ENCODE measurements around the gene KMT5C.
"Not testable (repeated sequence)": the region's sequence is repeated elsewhere in the genome, so short reads cannot be mapped to it uniquely, and the experiment has no call there.

Gene KMT5C

DNA sequence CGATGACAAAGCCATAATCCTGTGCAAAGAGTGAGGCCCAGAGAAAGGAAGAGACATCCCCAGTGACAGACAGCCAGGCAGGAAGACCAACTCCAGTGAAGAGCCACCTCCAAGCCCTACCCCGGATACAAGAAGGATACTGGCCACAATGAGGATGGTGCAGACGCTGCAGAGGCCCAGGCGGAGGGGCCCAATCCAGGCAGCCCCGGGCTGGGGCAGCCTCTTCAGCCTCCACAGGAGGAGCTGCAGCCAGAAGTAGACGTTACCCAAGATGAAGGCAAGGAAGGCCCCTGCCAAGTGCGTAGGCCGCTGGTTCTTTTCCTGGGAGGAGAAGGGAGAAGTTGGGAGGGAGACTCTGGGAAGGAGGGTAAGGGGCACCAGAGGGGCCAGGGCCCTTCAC lies 23.0 kb upstream of the KMT5C start:
- no peak for DNase-seq (ENCODE audit: low read depth)

DNA sequence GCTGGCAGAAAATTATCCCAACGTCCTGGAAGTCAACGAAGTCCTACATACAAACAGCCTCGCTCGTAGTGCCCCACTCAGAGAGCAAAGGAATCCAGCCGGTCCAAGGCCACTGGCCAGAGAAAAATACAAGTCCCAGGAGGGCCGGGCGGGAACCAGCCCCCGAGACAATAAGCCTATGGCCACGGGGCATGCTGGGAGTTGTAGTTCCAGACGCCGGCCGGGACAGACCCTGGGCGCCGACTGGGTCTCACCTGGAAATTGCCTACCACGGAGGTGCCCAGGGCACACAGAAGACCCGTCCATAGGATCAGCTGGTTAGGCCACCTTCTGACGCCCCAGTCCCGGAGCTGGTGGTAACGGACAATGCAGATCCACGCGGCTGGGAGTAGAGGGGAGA lies 19.9 kb upstream of the KMT5C start:
- no peak for DNase-seq (ENCODE audit: low read depth)

DNA sequence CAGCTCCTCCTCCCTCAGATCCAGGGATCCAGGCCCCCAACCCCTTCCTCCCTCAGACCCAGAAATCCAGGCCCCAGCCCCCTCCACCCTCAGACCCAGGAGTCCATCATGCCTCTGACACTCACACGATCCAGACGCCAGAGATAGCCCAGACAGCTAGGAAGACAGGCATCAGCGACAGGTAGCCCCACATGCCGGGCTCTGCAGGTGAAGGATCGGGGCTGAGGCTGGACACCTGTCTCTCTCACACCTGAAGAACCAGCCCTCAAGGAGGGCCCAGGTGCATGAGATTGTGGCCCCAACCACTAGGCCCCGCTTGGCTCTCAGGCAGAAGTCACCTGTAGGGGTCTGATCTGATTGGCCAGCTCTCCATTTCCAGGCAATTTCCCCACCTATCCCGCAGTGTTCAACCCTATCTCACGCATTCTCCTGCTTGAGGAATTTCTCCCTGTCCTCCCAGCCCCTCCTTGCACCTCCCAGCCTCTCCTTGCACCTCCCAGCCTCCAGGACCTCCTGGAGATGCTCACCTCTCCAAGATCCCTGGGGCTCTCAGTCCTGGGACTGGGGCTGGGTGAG lies 18.7 kb upstream of the KMT5C start:
- DNase-seq (ENCODE audit: low read depth), result no peak

DNA sequence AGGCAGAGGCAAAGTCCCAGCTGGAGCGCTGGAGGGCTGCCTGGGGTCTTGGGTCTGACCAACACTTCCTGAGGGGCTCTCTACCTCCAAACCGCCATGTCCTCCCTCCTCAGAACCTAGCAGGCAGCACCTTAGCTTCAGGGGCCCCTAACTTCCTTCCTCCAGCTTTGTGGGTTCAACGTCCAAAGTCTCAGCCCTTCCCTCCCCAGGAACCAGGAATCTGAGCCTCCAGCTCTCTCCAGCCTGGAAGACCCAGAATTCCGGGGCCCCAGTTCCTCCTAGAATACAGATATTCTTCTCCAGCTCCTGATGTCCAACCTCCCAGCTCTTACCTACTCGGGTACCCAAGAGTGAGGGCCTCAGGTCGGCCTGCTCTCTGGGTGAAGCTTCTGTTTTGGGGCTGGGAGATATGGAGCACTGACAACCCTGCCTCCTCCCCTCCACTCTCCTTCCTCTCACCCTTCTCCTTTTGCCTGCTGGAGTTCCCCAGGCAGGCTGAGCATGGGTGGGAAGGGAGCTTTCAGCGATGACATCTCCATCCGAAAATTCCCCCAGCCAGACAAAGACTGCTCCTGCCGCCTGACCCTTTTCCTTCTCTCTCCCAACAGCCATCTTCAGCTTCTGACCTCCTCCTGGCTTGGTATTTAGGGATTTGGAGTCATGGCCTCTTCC lies 18.1 kb upstream of the KMT5C start:
- no peak for DNase-seq (ENCODE audit: low read depth)

DNA sequence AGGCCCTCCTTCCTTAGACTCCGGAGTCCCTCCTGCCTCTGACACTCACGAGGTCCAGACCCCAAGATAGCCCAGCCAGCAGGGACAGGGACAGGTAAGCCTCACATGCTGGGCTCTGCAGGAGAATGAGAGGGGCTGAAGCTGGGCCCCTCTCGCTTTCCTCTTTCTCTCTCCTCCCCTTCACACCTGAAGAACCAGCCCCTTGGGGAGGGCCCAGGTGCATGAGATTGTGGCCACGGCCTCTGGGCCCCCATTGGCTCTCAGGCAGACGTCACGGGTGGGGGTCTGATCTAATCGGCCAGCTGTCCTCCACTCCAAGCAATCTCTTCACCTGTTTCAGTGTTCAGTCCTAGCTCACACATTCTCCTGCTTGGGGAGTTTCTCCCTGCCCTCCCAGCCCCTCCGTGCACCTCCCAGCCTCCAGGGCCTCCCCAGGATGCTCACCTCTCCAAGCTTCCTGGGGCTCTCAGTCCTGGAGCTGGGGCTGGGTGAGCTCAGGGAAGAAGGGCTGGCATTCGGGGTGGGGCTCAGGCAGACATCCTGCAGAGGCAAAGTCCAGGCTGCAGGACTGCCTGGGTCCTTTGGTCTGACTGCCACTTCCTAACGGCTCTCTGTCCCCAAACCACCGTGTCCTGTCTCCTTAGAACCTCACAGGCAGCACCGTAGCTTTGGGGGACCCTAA lies 17.3 kb upstream of the KMT5C start:
- no peak for DNase-seq (ENCODE audit: low read depth)

DNA sequence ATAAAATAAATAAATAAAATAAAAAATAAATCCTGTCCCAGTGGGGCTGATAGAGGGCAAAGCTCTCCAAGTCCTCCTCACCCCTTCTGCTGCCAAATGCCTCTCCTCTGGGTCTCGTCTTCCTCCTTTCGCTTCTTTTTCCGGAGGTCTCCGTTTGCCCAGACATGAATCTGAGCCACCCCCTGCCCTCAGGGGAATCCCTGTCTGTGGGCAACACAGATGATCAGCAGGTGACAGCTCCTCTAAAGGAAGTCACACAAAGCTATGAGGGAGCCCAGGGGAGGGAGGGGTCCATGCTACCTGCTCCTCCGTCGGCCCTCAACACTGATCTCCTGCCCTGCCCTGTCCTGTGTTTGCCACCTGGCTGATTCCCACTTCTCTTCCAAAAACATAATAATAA lies 15.0 kb upstream of the KMT5C start:
- DNase-seq (ENCODE audit: low read depth), result no peak

DNA sequence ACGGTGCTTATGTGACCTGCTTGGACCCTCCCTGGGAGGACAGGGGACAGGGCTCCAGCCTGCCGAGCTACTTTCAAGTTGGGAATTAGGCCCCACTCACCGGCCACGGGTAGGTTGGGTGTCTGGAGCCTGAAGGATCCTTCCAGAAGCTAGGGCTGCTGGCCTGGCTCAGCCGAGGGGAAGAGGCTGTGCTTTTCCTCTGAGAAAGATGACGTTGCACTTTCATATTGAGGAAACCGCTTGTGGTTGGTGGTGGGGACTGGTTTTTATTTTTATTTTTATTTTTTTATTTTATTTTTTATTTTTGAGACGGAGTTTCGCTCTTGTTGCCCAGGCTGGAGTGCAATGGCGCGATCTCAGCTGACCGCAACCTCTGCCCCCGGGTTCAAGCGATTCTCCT lies 14.5 kb upstream of the KMT5C start, which contains the start of gene TMEM150B:
TSS of gene TMEM150B (minus strand) at position 170 of the 400 bp plus-strand sequence. CDS start 4,305 bp downstream, outside the sequence.
- no peak for DNase-seq (ENCODE audit: low read depth)

DNA sequence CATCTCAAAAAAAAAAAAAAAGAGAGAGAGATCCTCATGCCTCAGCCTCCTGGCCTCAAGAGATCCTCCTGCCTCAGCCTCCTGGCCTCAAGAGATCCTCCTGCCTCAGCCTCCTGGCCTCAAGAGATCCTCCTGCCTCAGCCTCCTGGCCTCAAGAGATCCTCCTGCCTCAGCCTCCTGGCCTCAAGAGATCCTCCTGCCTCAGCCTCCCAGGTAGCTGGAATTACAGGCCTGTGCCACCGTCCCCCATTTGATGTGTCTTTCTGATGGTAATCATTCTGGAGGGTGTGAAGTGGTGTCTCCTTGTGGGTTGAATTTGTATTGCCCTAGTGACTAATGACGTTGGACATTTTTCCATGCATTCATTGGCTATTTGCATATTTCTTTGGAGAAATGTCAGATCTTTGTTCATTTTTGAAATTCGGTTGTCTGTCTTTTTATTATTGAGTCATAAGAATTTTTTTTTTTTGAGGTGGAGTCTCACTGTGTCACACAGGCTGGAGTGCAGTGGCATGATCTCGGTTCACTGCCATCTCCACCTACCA lies 10.8 kb upstream of the KMT5C start:
- not testable (repeated sequence) for DNase-seq (ENCODE audit: low read depth)

DNA sequence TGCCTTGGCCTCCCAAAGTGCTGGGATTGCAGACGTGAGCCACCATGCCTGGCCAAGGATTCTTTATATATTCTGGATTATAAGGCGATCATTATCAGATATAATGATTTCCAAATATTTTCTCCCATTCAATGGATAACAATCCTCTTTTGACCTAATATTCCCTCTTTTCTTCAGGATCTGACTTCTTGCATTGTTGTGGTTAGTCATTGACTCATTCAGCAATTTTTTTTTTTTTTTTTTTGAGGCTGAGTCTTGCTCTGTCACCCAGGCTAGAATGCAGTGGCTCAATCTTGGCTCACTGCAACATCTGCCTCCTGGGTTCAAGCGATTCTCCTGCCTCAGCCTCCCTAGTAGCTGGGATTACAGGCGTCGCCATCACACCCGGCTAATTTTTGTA lies 9.9 kb upstream of the KMT5C start:
- DNase-seq (ENCODE audit: low read depth), result not testable (repeated sequence)

DNA sequence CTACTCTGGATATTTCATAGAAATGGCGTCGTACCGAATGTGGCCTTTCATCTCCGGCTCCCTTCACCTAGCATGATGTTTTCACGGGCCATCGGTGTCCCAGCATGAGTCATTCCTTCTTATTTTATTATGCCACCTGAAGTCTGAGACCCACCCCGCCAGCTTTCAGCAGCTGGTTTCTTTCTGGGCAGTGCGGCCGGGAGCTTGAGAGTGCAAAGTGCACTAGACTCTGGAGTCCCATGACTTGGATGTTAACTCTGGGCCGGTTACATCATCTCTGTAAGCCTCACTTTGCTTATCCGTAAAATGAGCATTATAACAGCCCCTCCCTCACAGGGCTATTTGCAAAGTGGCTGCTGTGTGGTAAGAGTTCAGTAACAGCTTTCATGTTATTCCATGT lies 5.8 kb upstream of the KMT5C start:
- no peak for DNase-seq (ENCODE audit: low read depth)

DNA sequence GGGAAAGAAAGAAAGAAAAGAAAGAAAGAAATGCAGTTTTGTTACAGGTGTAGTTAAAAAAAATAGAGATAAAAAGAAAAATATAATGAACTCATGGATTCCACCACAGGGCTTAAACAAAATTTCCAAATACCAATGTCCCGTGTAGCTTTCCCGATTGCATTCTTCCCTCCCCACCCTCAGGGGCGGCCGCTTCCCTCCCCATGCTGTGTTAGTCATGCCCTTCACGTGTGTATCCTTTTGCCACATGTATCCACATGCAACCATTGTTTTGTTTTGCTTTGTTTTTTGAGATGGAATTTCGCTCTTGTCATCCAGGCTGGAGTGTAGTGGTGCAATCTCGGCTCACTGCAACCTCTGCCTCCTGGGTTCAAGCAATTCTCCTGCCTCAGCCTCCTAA lies 3.6 kb upstream of the KMT5C start:
- DNase-seq (ENCODE audit: low read depth), result no peak

DNA sequence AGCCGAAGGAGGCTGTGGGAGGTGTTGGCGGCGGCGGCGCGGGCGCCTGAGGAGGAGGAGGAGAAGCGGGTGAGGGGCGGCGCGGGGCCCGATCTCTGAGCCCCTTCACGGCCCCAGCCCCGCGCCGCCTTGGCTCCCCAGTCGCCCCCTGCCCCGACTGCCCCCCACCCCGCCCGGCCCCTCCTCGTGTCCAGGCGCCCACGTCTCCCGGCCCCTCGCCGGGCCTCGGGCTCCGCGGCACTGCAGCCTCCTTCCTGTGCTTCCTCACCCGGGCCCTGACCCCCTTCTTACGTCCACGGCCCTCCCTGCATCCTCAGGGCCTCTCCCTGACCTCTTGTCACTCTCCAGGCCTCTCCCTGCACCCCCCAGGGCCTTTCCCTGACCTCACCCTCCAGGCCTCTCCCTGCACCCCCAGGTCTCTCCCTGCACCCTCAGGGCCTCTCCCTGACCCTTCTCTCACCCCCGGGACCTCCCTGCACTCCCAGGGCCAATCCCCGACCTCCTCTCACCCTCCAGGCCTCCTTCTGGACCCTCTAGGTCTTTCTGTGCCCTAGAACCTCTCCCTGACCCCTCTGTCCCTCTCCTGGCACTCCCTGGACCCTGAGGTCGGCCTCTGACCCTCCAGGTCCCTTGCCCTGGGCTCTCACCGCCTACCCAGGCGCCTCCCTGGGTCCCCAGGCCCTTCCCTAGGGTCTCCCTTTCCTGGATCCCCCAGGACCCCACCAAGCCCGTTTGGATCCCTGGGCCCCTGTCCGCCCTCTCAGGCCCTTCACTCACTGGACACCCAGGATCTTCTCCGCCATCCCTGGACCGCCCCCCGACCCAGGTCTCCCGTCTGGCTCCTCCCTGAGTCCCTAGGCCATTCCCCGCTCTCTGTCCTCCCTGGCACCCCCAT lies 460 bp downstream of the KMT5C start:
- DNase-seq (ENCODE audit: low read depth), result no peak

DNA sequence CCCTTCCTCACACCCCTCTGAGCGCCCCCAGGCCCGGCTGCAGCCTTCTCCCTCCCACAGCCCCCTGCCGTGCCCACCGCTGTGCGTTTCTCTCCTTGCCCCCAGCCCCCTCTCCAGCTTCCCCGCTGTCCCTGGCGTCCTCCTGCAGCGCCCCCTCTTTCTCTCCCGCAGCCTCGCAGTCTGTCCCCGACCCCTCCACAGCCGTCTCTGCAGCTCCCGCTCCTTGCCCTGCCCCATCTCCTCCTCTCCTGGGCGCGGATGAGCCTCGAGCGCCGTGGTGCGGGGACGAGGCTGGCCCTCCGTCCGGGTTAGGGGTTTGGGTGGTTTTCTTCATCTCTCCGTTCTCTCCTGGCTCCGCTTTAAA lies 1.1 kb downstream of the KMT5C start:
- DNase-seq (ENCODE audit: low read depth), result no peak

DNA sequence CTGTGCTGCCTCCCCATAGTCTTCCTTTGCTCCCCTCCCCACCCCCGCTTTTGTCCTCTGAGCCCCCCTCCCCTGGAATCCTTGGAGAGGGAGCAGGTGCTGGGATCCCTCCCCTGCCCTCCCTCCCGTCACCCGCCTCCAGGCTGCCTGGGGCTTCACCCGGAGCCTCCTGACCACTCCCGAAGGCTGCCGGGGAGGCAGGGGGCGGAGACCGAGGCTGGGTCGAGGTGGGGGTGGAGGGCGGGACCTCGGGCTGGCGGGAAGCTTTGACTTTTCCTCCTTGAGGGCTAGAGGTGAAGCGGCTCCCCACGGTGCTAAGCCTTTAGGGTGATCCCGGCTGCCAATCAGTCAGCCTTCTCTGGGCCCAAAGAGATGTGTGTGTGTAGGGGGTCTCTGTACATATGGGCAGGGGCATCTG lies 1.5 kb downstream of the KMT5C start:
- peak; percentile 17 for DNase-seq (ENCODE audit: low read depth)

DNA sequence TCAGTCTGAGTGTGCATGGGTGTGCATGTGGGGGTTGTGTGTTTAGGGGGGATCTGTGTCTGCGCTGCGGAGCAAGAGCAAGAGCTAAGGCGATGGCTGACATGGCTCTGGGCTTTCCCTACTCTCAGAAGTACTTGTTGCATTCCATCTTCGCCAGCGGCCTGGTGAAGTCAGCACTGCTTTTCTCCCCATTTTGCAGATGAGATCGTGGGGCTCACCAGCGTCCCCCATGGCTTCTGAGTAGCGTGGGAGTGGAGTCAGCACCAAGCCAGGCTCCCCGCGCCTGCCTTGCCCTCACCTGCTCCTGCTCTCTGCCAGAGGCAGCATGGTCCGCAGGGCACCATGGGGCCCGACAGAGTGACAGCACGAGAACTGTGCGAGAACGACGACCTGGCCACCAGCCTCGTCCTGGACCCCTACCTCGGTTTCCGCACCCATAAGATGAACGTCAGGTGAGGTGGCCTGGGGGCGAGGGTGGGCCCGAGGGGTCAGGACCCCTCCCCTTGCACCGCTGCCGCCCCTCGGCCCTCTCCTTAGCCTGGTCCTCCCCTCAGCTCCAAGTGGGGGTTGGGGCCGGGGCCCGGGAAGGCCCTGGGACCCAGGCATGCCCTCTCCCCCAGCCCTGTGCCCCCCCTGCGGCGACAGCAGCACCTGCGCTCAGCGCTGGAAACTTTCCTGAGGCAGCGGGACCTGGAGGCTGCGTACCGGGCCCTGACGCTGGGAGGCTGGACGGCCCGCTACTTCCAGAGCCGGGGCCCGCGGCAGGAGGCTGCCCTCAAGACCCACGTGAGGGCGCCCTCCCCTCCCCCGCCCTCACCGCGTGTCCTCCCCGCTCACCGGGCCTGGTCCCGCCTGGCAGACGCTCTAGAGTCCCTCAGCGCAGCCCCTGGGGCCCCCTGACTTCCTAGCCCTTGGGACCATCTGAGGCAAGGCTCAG lies 2.2 kb downstream of the KMT5C start:
- no peak for DNase-seq (ENCODE audit: low read depth)

DNA sequence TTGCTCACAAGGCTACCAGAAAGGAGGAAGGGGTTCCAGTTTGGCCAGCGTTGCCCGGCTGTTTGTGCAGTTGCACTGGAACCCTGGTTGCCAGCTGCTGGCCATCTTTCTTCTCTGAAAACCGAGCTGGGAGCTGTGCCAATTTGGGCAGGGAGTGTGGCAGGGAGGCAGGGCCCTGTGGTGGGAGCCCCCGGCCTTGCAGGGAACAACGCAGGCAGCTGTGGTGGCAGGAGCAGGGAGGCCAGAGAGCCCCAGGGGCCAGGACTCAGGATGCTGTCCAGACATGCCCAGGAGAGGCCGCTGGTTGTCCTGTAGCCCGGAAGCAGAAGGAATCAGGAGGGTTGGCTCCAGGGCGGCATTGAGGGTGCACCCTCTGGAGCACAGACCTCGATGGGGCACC lies 4.8 kb downstream of the KMT5C start:
- DNase-seq (ENCODE audit: low read depth), result no peak

DNA sequence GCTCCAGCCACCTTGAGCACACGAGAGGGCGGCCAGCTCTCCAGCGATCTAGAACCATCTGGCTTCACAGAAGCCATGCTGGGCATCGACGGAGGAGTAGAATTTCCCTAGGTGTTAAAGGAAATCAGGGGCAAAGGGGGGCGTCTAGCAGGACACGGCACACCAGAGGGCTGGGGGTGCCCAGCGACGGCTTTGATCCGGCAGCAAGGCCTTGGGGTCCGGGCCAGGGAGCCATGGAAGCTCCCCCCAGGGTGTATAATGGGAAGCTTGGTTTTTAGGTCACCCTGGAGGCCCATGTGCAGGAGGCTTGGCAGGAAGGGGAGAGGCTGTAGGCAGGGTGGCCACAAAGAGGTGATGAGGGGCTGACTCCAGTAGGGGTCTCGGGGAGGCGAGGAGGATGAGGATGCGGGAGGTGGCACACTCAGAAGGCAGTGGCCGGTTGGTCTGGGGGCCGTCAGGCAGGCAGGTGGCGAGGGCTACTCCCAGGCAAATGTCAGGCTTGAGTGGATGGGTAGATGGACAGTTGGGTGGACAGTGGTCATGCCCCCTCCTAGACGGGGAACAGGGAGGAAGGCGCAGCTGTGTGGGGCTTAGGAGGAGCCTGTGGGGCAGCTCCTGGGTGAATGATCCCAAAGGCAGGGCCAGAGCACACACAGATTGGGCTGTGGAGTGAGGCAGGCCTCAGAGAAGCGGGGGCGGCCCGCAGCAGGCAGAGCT lies 5.6 kb downstream of the KMT5C start:
- DNase-seq (ENCODE audit: low read depth), result no peak

DNA sequence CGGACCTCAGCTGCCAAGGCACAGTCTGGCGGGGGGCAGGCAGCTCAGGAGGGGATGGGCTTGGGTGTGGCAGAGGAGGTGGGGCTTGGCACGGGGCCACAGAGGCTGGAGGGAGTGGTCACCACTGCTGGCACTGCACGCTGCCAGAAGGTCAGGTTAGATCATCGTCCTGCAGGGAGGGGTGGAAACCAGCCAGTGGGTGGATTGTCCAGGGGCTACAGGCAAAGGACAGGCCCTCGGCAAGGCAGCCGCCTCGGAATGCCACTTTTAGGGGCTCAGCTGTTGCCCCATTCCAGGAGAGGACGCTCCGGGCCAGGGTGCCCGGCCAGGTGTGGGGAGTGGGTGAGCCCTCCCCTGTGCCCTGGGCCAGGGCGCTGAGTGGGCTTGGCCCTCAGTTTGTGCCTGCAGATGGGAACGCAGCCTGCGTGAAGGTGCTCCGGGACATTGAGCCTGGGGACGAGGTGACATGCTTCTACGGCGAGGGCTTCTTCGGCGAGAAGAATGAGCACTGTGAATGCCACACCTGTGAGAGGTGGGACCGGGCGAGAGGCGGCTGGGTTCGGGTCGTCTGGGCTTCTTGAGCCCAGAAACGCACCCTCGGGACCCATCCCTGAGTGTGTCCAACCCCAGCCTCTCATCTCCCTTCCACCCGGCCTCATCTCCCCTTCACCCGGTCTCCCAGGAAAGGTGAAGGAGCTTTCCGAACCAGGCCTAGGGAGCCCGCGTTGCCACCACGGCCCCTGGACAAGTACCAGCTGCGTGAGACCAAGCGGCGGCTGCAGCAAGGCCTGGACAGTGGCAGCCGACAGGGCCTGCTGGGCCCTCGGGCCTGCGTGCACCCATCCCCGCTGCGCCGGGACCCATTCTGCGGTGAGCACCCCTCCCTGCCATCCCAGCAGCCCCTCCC lies 6.4 kb downstream of the KMT5C start:
- DNase-seq (ENCODE audit: low read depth), result no peak

DNA sequence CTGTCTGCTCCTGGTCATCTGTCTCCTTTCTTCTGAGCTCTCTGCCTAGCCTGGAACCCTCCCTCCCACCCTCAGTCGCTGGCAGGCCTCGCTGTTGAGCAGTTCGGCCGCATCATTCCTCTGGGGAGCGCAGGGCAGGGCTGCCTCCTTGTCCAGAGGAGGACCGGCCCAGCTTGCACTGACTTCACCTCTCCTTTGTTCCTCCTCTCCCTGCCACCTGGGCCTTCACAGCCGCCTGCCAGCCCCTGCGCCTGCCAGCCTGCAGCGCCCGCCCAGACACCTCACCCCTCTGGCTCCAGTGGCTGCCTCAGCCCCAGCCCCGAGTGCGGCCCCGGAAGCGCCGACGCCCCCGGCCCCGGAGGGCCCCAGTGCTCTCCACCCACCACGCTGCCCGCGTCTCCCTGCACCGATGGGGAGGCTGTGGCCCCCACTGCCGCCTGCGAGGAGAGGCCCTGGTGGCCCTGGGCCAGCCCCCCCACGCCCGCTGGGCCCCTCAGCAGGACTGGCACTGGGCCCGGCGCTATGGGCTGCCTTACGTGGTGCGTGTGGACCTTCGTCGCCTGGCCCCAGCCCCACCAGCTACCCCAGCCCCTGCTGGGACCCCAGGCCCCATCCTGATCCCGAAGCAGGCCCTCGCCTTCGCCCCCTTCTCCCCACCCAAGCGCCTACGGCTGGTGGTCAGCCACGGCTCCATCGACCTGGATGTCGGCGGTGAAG lies 7.2 kb downstream of the KMT5C start:
- DNase-seq (ENCODE audit: low read depth), result no peak
